A549 (cell line): Measurements from ENCODE around the gene TCF7L1. TPM values are rescaled to one million over a fixed set of nuclear protein-coding genes. Genes with fewer than 3 reads are reported as not detected.
"Not testable (repeated sequence)": the region's sequence is repeated elsewhere in the genome, so short reads cannot be mapped to it uniquely, and the experiment has no call there.

Source experiments
- ATAC-seq, 2 experiments: fragments of 200-7000 bp in 1 of 2; fragments of >200 bp in 1 of 2; cut with Nextera tagmentation in 1 of 2; cut with Tn5 transposase in 1 of 2; 3 replicates each; pipeline versions ENCODE4 v1.8.0 to v1.9.1; 2018 to 2020; ENCODE audit warnings: mild to moderate bottlenecking in 1 of 2, moderate library complexity in 1 of 2
- CTCF ChIA-PET: fragments of 300-600 bp; sonication (Branson Sonifier 250); formaldehyde crosslinking; extraction: SDS; loops from one replicate; lab custom pipeline; 2021; ENCODE audit warnings: antibody characterized with exemption, inconsistent platforms; lab: Yijun Ruan, JAX
- POLR2A ChIA-PET: fragments of 350-600 bp; formaldehyde crosslinking; extraction: SDS; loops from one replicate; lab custom pipeline; 2021; ENCODE audit warnings: antibody characterized with exemption, inconsistent platforms; lab: Yijun Ruan, JAX
- DNase-seq, 2 experiments: peaks; one replicate each; pipeline versions ENCODE4 v3.0.0 to v3.0.0-alpha.2; 2011 to 2016; ENCODE audit warnings: low read depth in 1 of 2, low spot score in 1 of 2
- FAIRE-seq: peaks from 2 replicates; lab custom pipeline; 2011; peaks lifted over from hg19 to GRCh38; lab: Jason Lieb, UNC
- H3K27ac ChIP-seq, 2 experiments: fragments of >200 bp; sonication (Bioruptor Twin); formaldehyde crosslinking; 3 replicates each; pipeline ENCODE4 v1.5.1; 2016 to 2017
- H3K4me1 ChIP-seq: fragments of >200 bp; sonication (Bioruptor Twin); formaldehyde crosslinking; 3 replicates; pipeline ENCODE4 v1.6.1; 2016
- H3K4me2 ChIP-seq: fragments of >200 bp; sonication (Bioruptor Twin); formaldehyde crosslinking; 3 replicates; pipeline ENCODE4 v1.6.1; 2016
- H3K4me3 ChIP-seq: fragments of >200 bp; sonication (Bioruptor Twin); formaldehyde crosslinking; 3 replicates; pipeline ENCODE4 v1.5.1; 2016
- H3K9me3 ChIP-seq: fragments of >200 bp; sonication (Bioruptor Twin); formaldehyde crosslinking; 3 replicates; pipeline ENCODE4 v1.6.1; 2016
- BCL3 ChIP-seq: fragments of >200 bp; sonication (Bioruptor Twin); formaldehyde crosslinking; IDR thresholded peaks from 3 replicates; pipeline ENCODE4 v1.6.1; 2016
- BHLHE40 ChIP-seq: IDR thresholded peaks from 2 replicates; pipeline ENCODE4 v1.6.1; 2012; ENCODE audit warnings: low read depth, low read length, inconsistent platforms
- CBX2 ChIP-seq: fragments of 200-600 bp; sonication (generic); IDR thresholded peaks from 2 replicates; pipeline ENCODE4 v1.6.1; 2016; ENCODE audit warnings: low read depth, mild to moderate bottlenecking, borderline replicate concordance
- CBX8 ChIP-seq: fragments of 200-600 bp; sonication (generic); IDR thresholded peaks from 2 replicates; pipeline ENCODE4 v1.6.1; 2016
- ELK1 ChIP-seq: fragments of 150-350 bp; IDR thresholded peaks from 2 replicates; pipeline ENCODE4 v1.6.1; 2014; ENCODE audit warnings: low read depth, mild to moderate bottlenecking, low read length
- FOXS1 ChIP-seq: fragments of 250-450 bp; sonication (Bioruptor Pico); IDR thresholded peaks from 2 replicates; pipeline ENCODE4 v1.5.0; 2020; ENCODE audit warnings: mild to moderate bottlenecking, moderate library complexity
- HDAC2 ChIP-seq: fragments of 200-600 bp; sonication (generic); IDR thresholded peaks from 2 replicates; pipeline ENCODE4 v1.6.1; 2016
- PBX3 ChIP-seq: IDR thresholded peaks from 2 replicates; pipeline ENCODE4 v1.6.1; 2012
- RCOR1 ChIP-seq: fragments of 150-350 bp; IDR thresholded peaks from 2 replicates; pipeline ENCODE4 v1.6.1; 2014; ENCODE audit warnings: antibody characterized with exemption, low read length, low read depth
- REST ChIP-seq: fragments of 200-600 bp; sonication (generic); IDR thresholded peaks from 2 replicates; pipeline ENCODE4 v1.6.1; 2016; ENCODE audit warnings: antibody characterized with exemption, mild to moderate bottlenecking, moderate library complexity
- RFX5 ChIP-seq: fragments of 450-650 bp; IDR thresholded peaks from 2 replicates; pipeline ENCODE4 v1.7.1; 2014; ENCODE audit warnings: antibody characterized with exemption, mild to moderate bottlenecking, moderate library complexity
- SMC3 ChIP-seq: fragments of >200 bp; sonication (Bioruptor Twin); formaldehyde crosslinking; IDR thresholded peaks from 3 replicates; pipeline ENCODE4 v1.6.1; 2018; ENCODE audit warnings: inconsistent platforms
- SREBF2 ChIP-seq: fragments of 450-650 bp; IDR thresholded peaks from 2 replicates; pipeline ENCODE4 v1.6.1; 2014; ENCODE audit warnings: mild to moderate bottlenecking, moderate library complexity
- WGBS: methylation state at CpG from one replicate; pipeline ENCODE4 v1.1.6; 2017; ENCODE audit errors: missing lambda C conversion rate; 5-methylcytosine and 5-hydroxymethylcytosine counted together
- polyA plus RNA-seq, 4 experiments: library from polyadenylated mRNA; depleted of rRNA in 3 of 4; stranded (reverse); fragments of >200 nt; fragmentation: RNase III in 1 of 4; extraction: RNeasy Plus Mini Kit Qiagen cat#74134 plus additional on column Dnase treatment in 1 of 4; gene quantifications; 2 replicates in 3 of 4; 3 replicates in 1 of 4; pipeline ENCODE4 v1.2.3, GENCODE V29; 2011 to 2017
- TF ChIP-seq, protein P1 (sequence below): fragments of 250-450 bp; sonication (Bioruptor Pico); IDR thresholded peaks from 2 replicates; pipeline ENCODE4 v1.5.0; 2021; ENCODE audit warnings: mild to moderate bottlenecking, moderate library complexity, borderline replicate concordance

Gene TCF7L1
- polyA plus RNA-seq, 2 of the 4 experiments (the other 2 are of a cell fraction) = 0.68 to 4.4 TPM

GRCh38 chr2:85330839-85331636, 197.8 kb downstream of the TCF7L1 start (continued):
- no peak for TF ChIP-seq BCL3

- DNase-seq, H3K4me2 ChIP-seq, H3K4me1 ChIP-seq, ATAC-seq, CTCF ChIA-PET, POLR2A ChIA-PET, FAIRE-seq, H3K4me3 ChIP-seq, H3K9me3 ChIP-seq, H3K27ac ChIP-seq: not testable (repeated sequence)
- 91% methylated on average over 4 of the region's 4 CpGs for WGBS
These were observed 200.7 kb downstream of the TCF7L1 start for GRCh38 chr2:85333877-85334276.

DNA sequence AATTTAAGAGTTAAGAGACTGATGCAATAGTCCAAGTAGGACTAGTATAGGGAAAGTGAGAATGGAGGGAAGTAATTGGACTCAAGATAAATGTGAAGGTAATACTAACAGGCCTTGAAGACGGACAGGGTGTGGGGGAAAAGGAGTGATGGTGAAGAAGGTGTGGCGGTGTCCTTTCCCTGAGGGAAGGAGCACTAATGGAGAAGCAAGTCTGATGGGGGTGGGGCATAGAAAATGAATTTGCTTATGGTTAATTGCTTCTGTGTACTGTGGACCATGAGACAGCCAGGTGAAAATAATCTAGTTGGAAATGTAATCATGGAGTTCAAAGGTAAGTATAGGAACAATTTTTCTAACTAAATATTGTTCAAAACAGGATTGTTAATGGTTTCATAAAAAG, 201.7 kb downstream of the TCF7L1 start:
- ChIA-PET POLR2A (no interaction called here), CTCF (no interaction called here)
- Histone ChIP-seq H3K9me3 (no peaks in the 10 kb centered on the region), H3K4me2 (no peak overlapping the region), H3K4me3 (no peak overlapping the region), H3K4me1 (no peaks in the 10 kb centered on the region), H3K27ac (no peak overlapping the region)
- ATAC-seq (no peak), DNase-seq (no peak), FAIRE-seq (no peak)
- WGBS = 57% methylated on average over 2 of the region's 2 CpGs
- TF ChIP-seq, protein P1, sequence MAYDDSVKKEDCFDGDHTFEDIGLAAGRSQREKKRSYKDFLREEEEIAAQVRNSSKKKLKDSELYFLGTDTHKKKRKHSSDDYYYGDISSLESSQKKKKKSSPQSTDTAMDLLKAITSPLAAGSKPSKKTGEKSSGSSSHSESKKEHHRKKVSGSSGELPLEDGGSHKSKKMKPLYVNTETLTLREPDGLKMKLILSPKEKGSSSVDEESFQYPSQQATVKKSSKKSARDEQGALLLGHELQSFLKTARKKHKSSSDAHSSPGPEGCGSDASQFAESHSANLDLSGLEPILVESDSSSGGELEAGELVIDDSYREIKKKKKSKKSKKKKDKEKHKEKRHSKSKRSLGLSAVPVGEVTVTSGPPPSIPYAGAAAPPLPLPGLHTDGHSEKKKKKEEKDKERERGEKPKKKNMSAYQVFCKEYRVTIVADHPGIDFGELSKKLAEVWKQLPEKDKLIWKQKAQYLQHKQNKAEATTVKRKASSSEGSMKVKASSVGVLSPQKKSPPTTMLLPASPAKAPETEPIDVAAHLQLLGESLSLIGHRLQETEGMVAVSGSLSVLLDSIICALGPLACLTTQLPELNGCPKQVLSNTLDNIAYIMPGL (CRISPR knock-in tag) = no peak
- no peak for TF ChIP-seq SMC3
- TF ChIP-seq CBX8 = no peak
- TF ChIP-seq REST = no peak
- TF ChIP-seq FOXS1 (CRISPR knock-in tag) = no peak
- TF ChIP-seq PBX3 = no peak
- TF ChIP-seq BHLHE40 = no peak
- TF ChIP-seq CBX2 = no peak
- TF ChIP-seq RFX5 = no peak
- TF ChIP-seq ELK1 = no peak
- no peak for TF ChIP-seq SREBF2
- TF ChIP-seq RCOR1 = no peak
- TF ChIP-seq HDAC2 = no peak
